GM23338 (cell line): Measurements from ENCODE around the gene CNDP1. TPM values are rescaled to one million over a fixed set of nuclear protein-coding genes. Genes with fewer than 3 reads are reported as not detected.

Source experiments
- ATAC-seq: fragments of 200-7000 bp; cut with Tn5 transposase; 3 replicates; pipeline ENCODE4 v1.9.1; 2020
- DNase-seq: peaks from one replicate; pipeline ENCODE4 v3.0.0-alpha.2; 2015; ENCODE audit warnings: low spot score
- H2AFZ ChIP-seq: fragments of 200-600 bp; sonication (generic); 2 replicates; pipeline ENCODE4 v1.8.0; 2016; ENCODE audit warnings: antibody characterized with exemption, mild to moderate bottlenecking, moderate library complexity
- H3F3A ChIP-seq: fragments of 200-600 bp; sonication (generic); replicated peaks from 2 replicates; pipeline ENCODE4 v1.8.0; 2017; ENCODE audit warnings: antibody characterized with exemption, mixed run types, low read depth
- H3K27ac ChIP-seq: fragments of 200-600 bp; sonication (generic); 2 replicates; pipeline ENCODE4 v1.6.1; 2016; ENCODE audit warnings: low read depth
- H3K27me3 ChIP-seq: fragments of 200-600 bp; sonication (generic); 2 replicates; pipeline ENCODE4 v1.8.0; 2016; ENCODE audit warnings: mild to moderate bottlenecking, mixed run types, moderate library complexity; ENCODE audit not compliant: insufficient read depth
- H3K36me3 ChIP-seq: fragments of 200-600 bp; sonication (generic); 2 replicates; pipeline ENCODE4 v1.8.0; 2016; ENCODE audit warnings: mild to moderate bottlenecking; ENCODE audit not compliant: insufficient read depth
- H3K4me1 ChIP-seq: fragments of 200-600 bp; sonication (generic); 2 replicates; pipeline ENCODE4 v1.8.0; 2016; ENCODE audit warnings: mild to moderate bottlenecking, moderate library complexity; ENCODE audit not compliant: insufficient read depth
- H3K4me2 ChIP-seq: fragments of 200-600 bp; sonication (generic); 2 replicates; pipeline ENCODE4 v1.7.1; 2017; ENCODE audit warnings: mixed run types
- H3K4me3 ChIP-seq: fragments of 200-600 bp; sonication (generic); 2 replicates; pipeline ENCODE4 v1.6.1; 2016; ENCODE audit warnings: mixed run types
- H3K79me2 ChIP-seq: fragments of 200-600 bp; sonication (generic); replicated peaks from 2 replicates; pipeline ENCODE4 v1.8.0; 2017; ENCODE audit warnings: mild to moderate bottlenecking; ENCODE audit not compliant: insufficient read depth
- H3K9me2 ChIP-seq: fragments of 200-600 bp; sonication (generic); 2 replicates; pipeline ENCODE4 v1.8.0; 2017; ENCODE audit not compliant: insufficient read depth
- H4K20me1 ChIP-seq: fragments of 200-600 bp; sonication (generic); replicated peaks from 2 replicates; pipeline ENCODE4 v1.8.0; 2017; ENCODE audit warnings: mild to moderate bottlenecking; ENCODE audit not compliant: insufficient read depth
- H3K27ac Mint-ChIP-seq: 2 replicates; pipeline ENCODE4 v1.8.0; 2020; ENCODE audit warnings: inconsistent platforms, mild to moderate bottlenecking, moderate library complexity, mixed read lengths
- H3K27me3 Mint-ChIP-seq: 3 replicates; pipeline ENCODE4 v1.8.0; 2022; ENCODE audit warnings: low read depth, mild to moderate bottlenecking, moderate library complexity, mixed read lengths, inconsistent platforms; ENCODE audit not compliant: insufficient read depth, poor library complexity
- H3K36me3 Mint-ChIP-seq: 3 replicates; pipeline ENCODE4 v1.8.0; 2021; ENCODE audit warnings: low read depth, mild to moderate bottlenecking, inconsistent platforms, moderate library complexity, mixed read lengths
- H3K4me1 Mint-ChIP-seq: 3 replicates; pipeline ENCODE4 v1.8.0; 2020; ENCODE audit warnings: mild to moderate bottlenecking, inconsistent platforms, mixed read lengths
- H3K4me3 Mint-ChIP-seq: 3 replicates; pipeline ENCODE4 v1.8.0; 2021; ENCODE audit warnings: moderate library complexity, mild to moderate bottlenecking, inconsistent platforms, mixed read lengths
- H3K9me3 Mint-ChIP-seq: 3 replicates; pipeline ENCODE4 v1.8.0; 2020; ENCODE audit warnings: moderate library complexity, mild to moderate bottlenecking, inconsistent platforms, mixed read lengths
- CREB1 ChIP-seq: fragments of 250-450 bp; sonication (Bioruptor Pico); IDR thresholded peaks from 2 replicates; pipeline ENCODE4 v1.5.0; 2020; ENCODE audit warnings: low read depth, mild to moderate bottlenecking, moderate library complexity
- ETS1 ChIP-seq: IDR thresholded peaks from 2 replicates; pipeline ENCODE4 v1.6.1; 2016; ENCODE audit warnings: antibody characterized with exemption
- EZH2 ChIP-seq: fragments of 200-600 bp; sonication (generic); IDR thresholded peaks from one replicate; pipeline ENCODE4 v1.8.0; 2017; ENCODE audit warnings: antibody characterized with exemption, mild to moderate bottlenecking, low read depth; ENCODE audit not compliant: unreplicated experiment
- EZH2phosphoT487 ChIP-seq: fragments of 200-600 bp; sonication (generic); IDR thresholded peaks from one replicate; pipeline ENCODE4 v1.8.1; 2018; ENCODE audit warnings: antibody characterized with exemption; ENCODE audit not compliant: unreplicated experiment
- NANOG ChIP-seq: IDR thresholded peaks from 2 replicates; pipeline ENCODE4 v1.6.1; 2016; ENCODE audit warnings: antibody characterized with exemption, borderline replicate concordance
- POLR2AphosphoS5 ChIP-seq: IDR thresholded peaks from 2 replicates; pipeline ENCODE4 v1.6.1; 2016; ENCODE audit warnings: antibody characterized with exemption, low read depth
- STAT1 ChIP-seq: IDR thresholded peaks from one replicate; pipeline ENCODE4 v1.6.1; 2016; ENCODE audit warnings: antibody characterized with exemption; ENCODE audit not compliant: unreplicated experiment
- ZNF462 ChIP-seq: fragments of 250-450 bp; sonication (Bioruptor Pico); IDR thresholded peaks from 2 replicates; pipeline ENCODE4 v1.5.0; 2020; ENCODE audit warnings: mild to moderate bottlenecking, moderate library complexity
- polyA plus RNA-seq: library from polyadenylated mRNA; unstranded; fragments of >200 nt; fragmentation: Nextera tagmentation; extraction: Ambion mirVana; gene quantifications from 2 replicates; pipeline ENCODE4 v1.2.1, GENCODE V29; 2016
- total RNA-seq: library from RNA; depleted of rRNA; stranded (reverse); fragments of >200 nt; shearing (Covaris generic); gene quantifications from 2 replicates; pipeline ENCODE4 v1.2.3, GENCODE V29; 2014
- TF ChIP-seq, protein P1 (sequence below), 2 experiments: fragments of 200-600 bp in 1 of 2; sonication (generic) in 1 of 2; conservative IDR thresholded peaks; 2 replicates each; pipeline versions ENCODE4 v1.5.1 to v1.6.1; 2016 to 2017; ENCODE audit warnings: antibody characterized with exemption in 2 of 2, low read depth in 2 of 2, mild to moderate bottlenecking in 2 of 2, moderate library complexity in 1 of 2

Gene CNDP1
- total and polyA plus RNA-seq, 2 experiments from 2014 or later, result 0.03 to 0.11 TPM

DNA sequence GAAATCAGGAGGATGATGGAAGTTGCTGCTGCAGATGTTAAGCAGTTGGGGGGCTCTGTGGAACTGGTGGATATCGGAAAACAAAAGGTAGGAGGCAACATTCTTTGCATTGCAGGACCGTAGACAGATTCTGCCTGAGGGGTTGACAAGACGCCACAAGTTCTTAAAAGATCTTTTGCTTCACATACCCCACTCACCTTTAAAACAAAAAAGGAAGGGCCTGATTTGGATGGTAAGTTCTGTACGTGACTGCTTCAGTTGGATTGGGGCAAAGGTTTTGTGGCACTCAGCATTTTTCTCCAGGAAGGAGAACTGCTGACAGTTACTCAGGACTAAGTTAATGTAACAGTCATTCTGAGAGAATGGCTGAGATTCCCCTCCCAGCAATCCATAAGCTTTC is 32.9 kb upstream of the CNDP1 start (continued):
- TF ChIP-seq, protein P1, sequence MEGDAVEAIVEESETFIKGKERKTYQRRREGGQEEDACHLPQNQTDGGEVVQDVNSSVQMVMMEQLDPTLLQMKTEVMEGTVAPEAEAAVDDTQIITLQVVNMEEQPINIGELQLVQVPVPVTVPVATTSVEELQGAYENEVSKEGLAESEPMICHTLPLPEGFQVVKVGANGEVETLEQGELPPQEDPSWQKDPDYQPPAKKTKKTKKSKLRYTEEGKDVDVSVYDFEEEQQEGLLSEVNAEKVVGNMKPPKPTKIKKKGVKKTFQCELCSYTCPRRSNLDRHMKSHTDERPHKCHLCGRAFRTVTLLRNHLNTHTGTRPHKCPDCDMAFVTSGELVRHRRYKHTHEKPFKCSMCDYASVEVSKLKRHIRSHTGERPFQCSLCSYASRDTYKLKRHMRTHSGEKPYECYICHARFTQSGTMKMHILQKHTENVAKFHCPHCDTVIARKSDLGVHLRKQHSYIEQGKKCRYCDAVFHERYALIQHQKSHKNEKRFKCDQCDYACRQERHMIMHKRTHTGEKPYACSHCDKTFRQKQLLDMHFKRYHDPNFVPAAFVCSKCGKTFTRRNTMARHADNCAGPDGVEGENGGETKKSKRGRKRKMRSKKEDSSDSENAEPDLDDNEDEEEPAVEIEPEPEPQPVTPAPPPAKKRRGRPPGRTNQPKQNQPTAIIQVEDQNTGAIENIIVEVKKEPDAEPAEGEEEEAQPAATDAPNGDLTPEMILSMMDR (conservative IDR thresholded peaks at IDR 0.05; ENCODE audit: low read depth in 2 of 2), result no peak
- TF ChIP-seq EZH2phosphoT487, result no peak
- TF ChIP-seq NANOG, result no peak
- no peak for TF ChIP-seq STAT1

GRCh38 chr18:74503137-74503536 is 31.2 kb upstream of the CNDP1 start:
- no peak overlapping the region for H2AFZ ChIP-seq
- H3K9me3 Mint-ChIP-seq, result no peaks in the 10 kb centered on the region
- no peak overlapping the region for H3K27ac ChIP-seq
- no peaks in the 10 kb centered on the region for H3F3A ChIP-seq
- no peak for ATAC-seq
- peaks cover 42% of the 10 kb centered on the region for H3K36me3 ChIP-seq
- H3K4me1 Mint-ChIP-seq, result peaks cover 44% of the 10 kb centered on the region
- H3K27me3 ChIP-seq, result no peaks in the 10 kb centered on the region
- H3K4me3 ChIP-seq, result no peak overlapping the region
- no peaks in the 10 kb centered on the region for H3K9me2 ChIP-seq
- peaks cover 2% of the 10 kb centered on the region for H3K27me3 Mint-ChIP-seq
- H3K4me3 Mint-ChIP-seq, result no peak overlapping the region
- H4K20me1 ChIP-seq, result peaks cover 18% of the 10 kb centered on the region
- H3K27ac Mint-ChIP-seq, result no peak overlapping the region
- no peak overlapping the region for H3K4me2 ChIP-seq
- TF ChIP-seq, protein P1 (conservative IDR thresholded peaks at IDR 0.05; ENCODE audit: low read depth in 2 of 2), result no peak
- no peak for TF ChIP-seq EZH2
- no peak for DNase-seq
- H3K79me2 ChIP-seq, result peaks cover 35% of the 10 kb centered on the region
- H3K4me1 ChIP-seq, result no peaks in the 10 kb centered on the region; the same call in 1 of the 2 replicates
- peaks cover 82% of the 10 kb centered on the region for H3K36me3 Mint-ChIP-seq

- Mint-ChIP-seq H3K4me3 (no peak overlapping the region; the same call in 2 of the 3 replicates), H3K9me3 (no peaks in the 10 kb centered on the region), H3K27me3 (peaks cover 2% of the 10 kb centered on the region), H3K36me3 (peaks cover 92% of the 10 kb centered on the region), H3K27ac (peak overlapping the region; percentile 76), H3K4me1 (peaks cover 28% of the 10 kb centered on the region)
- Histone ChIP-seq H3K4me1 (no peaks in the 10 kb centered on the region; the same call in 1 of the 2 replicates), H4K20me1 (peaks cover 18% of the 10 kb centered on the region), H3K27ac (no peak overlapping the region), H3K27me3 (no peaks in the 10 kb centered on the region), H3K9me2 (no peaks in the 10 kb centered on the region), H3K79me2 (peaks cover 12% of the 10 kb centered on the region; the same call in 1 of the 2 replicates), H2AFZ (no peak overlapping the region), H3K36me3 (peaks cover 60% of the 10 kb centered on the region), H3K4me3 (no peak overlapping the region), H3F3A (no peaks in the 10 kb centered on the region), H3K4me2 (no peak overlapping the region)
- no peak for DNase-seq
- no peak for ATAC-seq
- TF ChIP-seq ETS1 (no peak), ZNF462 (CRISPR knock-in tag) (no peak), POLR2AphosphoS5 (no peak), CREB1 (no peak), NANOG (no peak)
Observed at GRCh38 chr18:74505776-74506175, 28.5 kb upstream of the CNDP1 start.
